GM18502 (cell line): Measurements from ENCODE around the gene REEP3.
A peak's percentile ranks its signal among the peaks of the same experiment; 100 is the strongest.
"Not testable (repeated sequence)": the region's sequence is repeated elsewhere in the genome, so short reads cannot be mapped to it uniquely, and the experiment has no call there.

Experiments used
- ATAC-seq: cut with Tn5 transposase; IDR thresholded peaks from one replicate; pipeline ENCODE4 v1.9.1; 2021; ENCODE audit warnings: mild to moderate bottlenecking; ENCODE audit not compliant: unreplicated experiment, poor library complexity

Gene REEP3, protein sequence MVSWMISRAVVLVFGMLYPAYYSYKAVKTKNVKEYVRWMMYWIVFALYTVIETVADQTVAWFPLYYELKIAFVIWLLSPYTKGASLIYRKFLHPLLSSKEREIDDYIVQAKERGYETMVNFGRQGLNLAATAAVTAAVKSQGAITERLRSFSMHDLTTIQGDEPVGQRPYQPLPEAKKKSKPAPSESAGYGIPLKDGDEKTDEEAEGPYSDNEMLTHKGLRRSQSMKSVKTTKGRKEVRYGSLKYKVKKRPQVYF

GRCh38 chr10:63520500-63521415, at the start of gene REEP3:
Gene REEP3, plus strand, starts transcription at chr10:63521401. Its CDS starts 145 bp downstream, at chr10:63521546.
- peak; percentile 70 for ATAC-seq

GRCh38 chr10:63474488-63474887, 46.7 kb upstream of the REEP3 start:
- ATAC-seq, result no peak

DNA sequence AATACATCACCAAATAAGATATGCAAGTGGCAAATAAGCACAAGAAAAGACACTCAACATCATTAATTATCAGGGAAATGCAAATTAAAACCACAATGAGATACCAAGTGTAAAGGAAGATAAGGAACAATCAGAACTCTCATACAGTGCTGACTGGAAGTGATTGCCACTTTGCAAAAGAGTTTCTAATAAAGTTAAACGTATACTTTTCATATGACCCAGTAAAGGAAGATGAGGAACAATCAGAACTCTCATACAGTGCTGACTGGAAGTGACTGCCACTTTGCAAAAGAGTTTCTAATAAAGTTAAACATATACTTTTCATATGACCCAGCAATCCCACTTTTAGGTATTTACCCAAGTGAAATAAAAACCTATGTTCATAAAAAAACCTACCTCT, 43.3 kb upstream of the REEP3 start:
- ATAC-seq, result no peak

- no peak for ATAC-seq
Observed at GRCh38 chr10:63478564-63478963, 42.6 kb upstream of the REEP3 start.

DNA sequence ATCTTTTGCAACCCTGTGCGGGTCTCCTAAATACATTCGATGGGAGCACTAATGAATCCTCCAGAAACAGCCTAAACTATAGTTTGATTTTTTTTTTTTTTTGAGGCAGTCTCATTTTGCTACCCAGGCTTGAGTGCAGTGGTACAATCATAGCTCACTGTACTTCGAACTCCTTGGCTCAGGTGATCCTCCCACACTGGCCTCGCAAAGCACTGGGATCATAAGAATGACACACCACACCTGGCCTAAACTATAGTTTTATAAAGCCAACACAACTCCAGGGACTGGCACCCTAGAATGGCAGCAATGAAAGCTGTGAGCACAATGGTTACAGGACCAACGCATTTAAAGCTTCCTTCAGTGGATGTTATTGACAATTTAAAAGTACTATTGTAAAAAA, 41.0 kb upstream of the REEP3 start:
- no peak for ATAC-seq

- ATAC-seq, result no peak
Observed at GRCh38 chr10:63481815-63482421, 39.3 kb upstream of the REEP3 start.

- ATAC-seq, result no peak
Observed at GRCh38 chr10:63483983-63484382, 37.2 kb upstream of the REEP3 start.

GRCh38 chr10:63487990-63488389, 33.2 kb upstream of the REEP3 start:
- no peak for ATAC-seq

GRCh38 chr10:63489838-63490237, 31.4 kb upstream of the REEP3 start:
- ATAC-seq, result no peak

DNA sequence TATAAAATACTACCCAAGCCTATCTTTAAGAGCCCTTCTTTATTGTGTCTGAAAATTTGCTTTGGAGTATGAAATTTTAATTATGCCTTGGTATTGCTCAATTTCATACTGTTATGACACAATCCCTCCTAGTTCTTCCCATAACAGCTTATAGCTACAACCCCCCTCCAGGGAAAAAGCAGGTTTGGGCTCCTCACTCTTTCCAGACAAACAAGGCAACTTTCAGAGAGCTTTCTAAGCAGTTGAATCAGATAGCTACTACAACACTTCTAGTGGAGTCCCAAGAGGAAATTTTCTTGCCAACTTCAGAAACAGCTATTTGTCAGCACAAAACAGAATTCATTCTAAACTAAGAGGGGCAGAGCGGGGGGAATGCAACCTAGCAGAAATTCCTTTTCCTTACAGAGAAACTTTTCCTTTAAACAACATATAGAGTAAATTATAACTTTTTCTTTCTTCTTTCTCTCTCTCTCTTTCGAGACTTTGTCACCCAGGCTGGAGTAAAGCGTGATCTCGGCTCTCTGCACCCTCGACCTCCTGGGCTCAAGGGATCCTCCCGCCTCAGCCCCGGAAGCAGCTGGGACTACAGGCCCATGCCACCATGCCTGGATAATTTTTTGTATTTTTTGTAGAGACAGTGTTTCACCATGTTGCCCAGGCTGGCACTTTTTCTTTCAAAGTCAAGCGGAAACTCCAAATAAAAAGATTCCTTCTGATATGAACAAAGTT, 29.4 kb upstream of the REEP3 start:
- no peak for ATAC-seq

- not testable (repeated sequence) for ATAC-seq
Observed at GRCh38 chr10:63492317-63492690, 28.9 kb upstream of the REEP3 start.

DNA sequence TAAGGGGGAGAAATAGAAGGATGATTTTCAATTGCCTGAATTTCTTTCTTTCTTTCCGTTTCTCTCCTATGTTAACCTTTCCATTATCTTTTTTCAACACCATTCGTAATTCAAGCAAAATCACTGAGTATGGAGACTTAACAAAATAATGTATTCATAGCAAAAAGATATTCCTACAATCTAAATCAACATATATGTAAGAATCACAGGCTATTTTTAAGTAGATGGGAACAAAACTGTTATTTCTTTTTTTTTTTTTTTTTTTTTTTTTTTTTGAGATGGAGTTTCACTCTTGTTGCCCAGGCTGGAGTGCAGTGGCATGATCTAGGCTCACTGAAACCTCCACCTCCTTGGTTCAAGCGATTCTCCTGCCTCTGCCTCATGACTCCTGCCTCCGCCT, 28.2 kb upstream of the REEP3 start:
- ATAC-seq, result no peak

DNA sequence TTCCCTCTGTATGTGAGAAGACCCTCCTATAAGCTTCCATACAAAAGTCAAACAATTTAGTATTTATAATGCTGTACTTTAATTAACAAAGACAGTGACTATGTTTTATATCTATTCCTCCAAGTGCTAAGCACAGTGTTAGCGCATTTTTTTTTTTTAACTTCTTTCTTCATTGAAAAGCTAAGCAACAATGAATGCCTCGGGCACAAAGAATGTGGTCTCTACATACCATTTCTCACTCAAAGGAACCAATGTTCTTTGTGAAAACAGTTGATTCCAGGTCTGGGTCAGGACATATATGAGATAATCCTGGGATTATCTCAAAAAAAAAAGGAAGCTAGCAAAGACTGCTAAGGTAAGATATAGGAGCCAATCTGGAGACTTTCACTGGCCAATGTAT, 26.2 kb upstream of the REEP3 start:
- no peak for ATAC-seq

DNA sequence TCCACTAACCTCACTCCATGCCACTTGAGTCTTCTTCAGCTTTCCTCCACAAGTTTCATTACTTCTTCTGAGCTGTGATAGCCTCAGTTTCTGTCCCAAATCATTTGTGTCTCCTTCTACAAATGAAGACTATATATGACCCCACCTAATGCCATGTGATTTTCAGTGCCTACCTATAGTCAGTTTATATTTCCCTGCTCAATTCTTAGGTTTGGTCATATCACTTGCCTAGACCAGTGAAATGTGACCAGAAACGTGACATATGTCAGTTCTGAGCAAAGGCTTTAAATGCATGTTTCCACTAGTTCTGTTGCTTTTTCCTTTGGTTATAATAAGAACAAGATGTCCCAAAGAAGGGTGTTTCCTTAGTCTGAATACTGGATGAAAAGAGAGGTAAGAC, 24.6 kb upstream of the REEP3 start:
- peak; percentile 40 for ATAC-seq

GRCh38 chr10:63497321-63497720, 23.9 kb upstream of the REEP3 start:
- ATAC-seq, result no peak

DNA sequence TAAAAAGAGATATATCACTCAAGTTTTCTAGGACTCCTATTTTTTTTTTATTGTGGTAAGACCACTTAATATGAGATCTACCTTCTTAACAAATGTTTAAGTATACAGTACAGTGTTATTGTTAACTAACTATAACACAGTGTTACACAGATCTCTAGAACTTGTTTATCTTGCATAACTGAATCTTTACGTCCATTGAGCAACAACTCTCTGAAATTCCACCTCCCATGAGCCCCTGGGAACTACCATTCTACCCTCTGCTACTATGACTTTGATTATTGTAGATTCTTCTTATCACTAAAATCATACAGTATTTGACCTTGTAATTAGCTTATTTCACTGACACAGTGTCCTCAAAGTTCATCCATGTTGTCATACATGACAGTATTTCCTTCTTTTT, 22.5 kb upstream of the REEP3 start:
- ATAC-seq, result no peak

DNA sequence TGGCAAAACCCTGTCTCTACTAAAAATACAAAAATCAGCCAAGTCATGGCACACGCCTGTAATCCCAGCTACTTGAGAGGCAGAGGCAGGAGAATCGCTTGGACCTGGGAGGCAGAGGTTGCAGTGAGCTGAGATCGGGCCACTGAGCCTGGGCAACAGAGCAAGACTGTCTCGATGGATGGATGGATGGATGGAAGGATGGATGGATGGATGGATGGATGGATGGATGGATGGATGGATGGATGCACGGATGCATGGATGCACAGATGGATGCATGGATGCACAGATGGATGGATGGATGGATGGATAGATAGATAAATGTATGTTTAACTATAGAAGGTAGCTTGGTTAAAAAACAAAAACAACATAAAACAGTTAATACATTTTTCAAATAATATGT, 20.6 kb upstream of the REEP3 start:
- not testable (repeated sequence) for ATAC-seq

DNA sequence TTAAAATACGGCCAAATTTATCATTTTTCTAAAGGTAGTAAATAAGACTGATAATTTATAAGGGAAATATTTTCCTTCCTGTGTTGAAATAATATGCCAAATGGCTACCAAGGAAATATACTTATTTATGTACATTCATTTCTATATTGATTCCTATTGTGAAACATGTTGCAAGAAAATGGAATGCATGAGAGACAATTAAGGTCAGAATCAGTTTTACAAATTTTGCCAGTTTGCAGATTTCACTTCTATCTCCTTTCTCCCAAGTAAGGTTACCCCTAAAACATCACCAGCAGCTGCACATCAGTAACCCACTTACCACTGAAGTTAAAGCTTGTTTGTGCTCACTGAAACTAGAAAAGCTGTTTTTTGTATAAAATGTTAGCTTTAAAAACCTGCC, 19.2 kb upstream of the REEP3 start:
- no peak for ATAC-seq

GRCh38 chr10:63502832-63503231, 18.4 kb upstream of the REEP3 start:
- ATAC-seq, result no peak

DNA sequence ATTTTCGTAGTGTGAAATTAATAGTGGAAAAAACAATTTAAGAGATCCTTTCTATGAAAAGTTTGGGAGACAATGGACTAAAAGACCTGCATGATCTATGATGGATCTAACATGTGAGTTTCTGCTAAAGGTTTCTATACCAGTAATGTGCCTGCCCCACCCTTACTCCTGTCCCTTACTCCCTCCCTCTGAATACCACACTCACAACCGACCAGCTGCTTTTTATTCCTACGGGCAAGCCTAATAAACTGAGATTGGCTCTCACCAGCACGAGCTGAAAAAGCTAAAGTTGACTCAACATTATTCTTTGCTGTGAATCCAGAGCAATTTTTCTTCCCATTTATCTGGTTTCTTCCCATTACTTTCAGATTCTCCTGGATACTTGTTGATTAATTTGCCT, 17.8 kb upstream of the REEP3 start:
- ATAC-seq, result no peak
